HEK293 (cell line): ENCODE data around the gene TMEM272.

Experiments
- CTCF ChIA-PET: fragments of 350-600 bp; formaldehyde crosslinking; extraction: SDS; loops from one replicate; lab custom pipeline; 2021; ENCODE audit warnings: antibody characterized with exemption; lab: Yijun Ruan, JAX
- POLR2A ChIA-PET: fragments of 300-600 bp; formaldehyde crosslinking; extraction: SDS; loops from one replicate; lab custom pipeline; 2020; ENCODE audit warnings: antibody characterized with exemption, inconsistent platforms; lab: Yijun Ruan, JAX
- H3K27ac ChIP-seq: fragments of 200-500 bp; sonication (Bioruptor generic); 2 replicates; pipeline ENCODE4 v1.5.1; 2014; ENCODE audit warnings: low read depth, low read length, control low read depth, inconsistent platforms; ENCODE audit errors: extremely low read depth
- H3K36me3 ChIP-seq, 2 experiments: fragments of 200-500 bp in 1 of 2; sonication (Bioruptor generic) in 1 of 2; 1 replicate in 1 of 2; 2 replicates in 1 of 2; pipeline ENCODE4 v1.5.1; 2014 to 2017; ENCODE audit warnings: inconsistent platforms in 2 of 2, low read length in 2 of 2; ENCODE audit not compliant: control insufficient read depth in 2 of 2, insufficient read depth in 1 of 2
- H3K4me1 ChIP-seq: fragments of 200-500 bp; sonication (Bioruptor generic); 2 replicates; pipeline ENCODE4 v1.5.1; 2014; ENCODE audit warnings: mild to moderate bottlenecking, low read length, inconsistent platforms; ENCODE audit not compliant: control insufficient read depth, insufficient read depth
- H3K4me3 ChIP-seq: 2 replicates; pipeline ENCODE4 v1.5.1; 2011; ENCODE audit warnings: low read depth, mild to moderate bottlenecking, control low read depth, low read length, moderate library complexity
- H3K9me3 ChIP-seq: fragments of 200-500 bp; sonication (Bioruptor generic); 2 replicates; pipeline ENCODE4 v1.5.1; 2014; ENCODE audit warnings: low read depth, low read length, inconsistent platforms; ENCODE audit not compliant: control insufficient read depth, insufficient read depth
- GFI1B ChIP-seq: fragments of 450-650 bp; formaldehyde crosslinking; IDR thresholded peaks from 2 replicates; pipeline ENCODE4 v1.5.1; 2016; ENCODE audit warnings: missing biosample characterization, missing genetic modification characterization
- GLIS1 ChIP-seq: fragments of 450-650 bp; formaldehyde crosslinking; IDR thresholded peaks from 2 replicates; pipeline ENCODE4 v1.5.1; 2016; ENCODE audit warnings: missing biosample characterization, missing genetic modification characterization
- OVOL3 ChIP-seq: fragments of 450-650 bp; formaldehyde crosslinking; IDR thresholded peaks from 2 replicates; pipeline ENCODE4 v1.5.1; 2016; ENCODE audit warnings: missing biosample characterization, missing genetic modification characterization
- ZEB2 ChIP-seq: fragments of 450-650 bp; formaldehyde crosslinking; IDR thresholded peaks from 2 replicates; pipeline ENCODE4 v1.5.1; 2016; ENCODE audit warnings: missing biosample characterization, missing genetic modification characterization
- ZNF174 ChIP-seq: fragments of 450-650 bp; formaldehyde crosslinking; IDR thresholded peaks from 2 replicates; pipeline ENCODE4 v1.5.0; 2017; ENCODE audit warnings: missing biosample characterization, mild to moderate bottlenecking, missing genetic modification characterization
- ZNF23 ChIP-seq: fragments of 450-650 bp; formaldehyde crosslinking; IDR thresholded peaks from 2 replicates; pipeline ENCODE4 v1.5.1; 2016; ENCODE audit warnings: missing biosample characterization, missing genetic modification characterization, borderline replicate concordance
- ZNF266 ChIP-seq: fragments of 450-650 bp; formaldehyde crosslinking; IDR thresholded peaks from 2 replicates; pipeline ENCODE4 v1.5.1; 2016; ENCODE audit warnings: missing biosample characterization, missing genetic modification characterization, low read depth
- ZNF521 ChIP-seq: fragments of 450-650 bp; formaldehyde crosslinking; IDR thresholded peaks from 2 replicates; pipeline ENCODE4 v1.5.1; 2017; ENCODE audit warnings: missing biosample characterization, mild to moderate bottlenecking, missing genetic modification characterization
- ZNF529 ChIP-seq: fragments of 450-650 bp; formaldehyde crosslinking; IDR thresholded peaks from 2 replicates; pipeline ENCODE4 v1.5.1; 2017; ENCODE audit warnings: missing genetic modification characterization, missing biosample characterization; ENCODE audit not compliant: insufficient replicate concordance
- ZNF555 ChIP-seq: fragments of 450-650 bp; formaldehyde crosslinking; conservative IDR thresholded peaks from 2 replicates; pipeline ENCODE4 v1.5.1; 2017; ENCODE audit warnings: missing biosample characterization, mild to moderate bottlenecking, missing genetic modification characterization, inconsistent platforms
- ZNF560 ChIP-seq: fragments of 450-650 bp; formaldehyde crosslinking; IDR thresholded peaks from 2 replicates; pipeline ENCODE4 v1.5.1; 2017; ENCODE audit warnings: missing biosample characterization, missing genetic modification characterization, borderline replicate concordance
- ZNF585B ChIP-seq: fragments of 450-650 bp; formaldehyde crosslinking; IDR thresholded peaks from 2 replicates; pipeline ENCODE4 v1.5.1; 2016; ENCODE audit warnings: missing biosample characterization, missing genetic modification characterization
- ZNF624 ChIP-seq: fragments of 450-650 bp; formaldehyde crosslinking; IDR thresholded peaks from 2 replicates; pipeline ENCODE4 v1.5.1; 2017; ENCODE audit warnings: missing biosample characterization, missing genetic modification characterization
- ZNF658 ChIP-seq: fragments of 450-650 bp; formaldehyde crosslinking; IDR thresholded peaks from 2 replicates; pipeline ENCODE4; 2016; ENCODE audit warnings: missing biosample characterization, missing genetic modification characterization
- ZNF660 ChIP-seq: fragments of 450-650 bp; IDR thresholded peaks from 2 replicates; pipeline ENCODE4 v1.5.1; 2018; ENCODE audit warnings: missing biosample characterization, mild to moderate bottlenecking, missing genetic modification characterization
- ZSCAN23 ChIP-seq: fragments of 450-650 bp; formaldehyde crosslinking; IDR thresholded peaks from 2 replicates; pipeline ENCODE4 v1.5.1; 2016; ENCODE audit warnings: missing biosample characterization, missing genetic modification characterization
- TF ChIP-seq, protein P1 (sequence below): fragments of 450-650 bp; formaldehyde crosslinking; IDR thresholded peaks from 2 replicates; pipeline ENCODE4 v1.5.1; 2016; ENCODE audit warnings: missing biosample characterization, missing genetic modification characterization
- TF ChIP-seq, protein P2 (sequence below): fragments of 450-650 bp; formaldehyde crosslinking; IDR thresholded peaks from 2 replicates; pipeline ENCODE4 v1.5.1; 2017; ENCODE audit warnings: missing biosample characterization, missing genetic modification characterization
- TF ChIP-seq, protein P3 (sequence below): fragments of 450-650 bp; formaldehyde crosslinking; IDR thresholded peaks from 2 replicates; pipeline ENCODE4 v1.5.1; 2016; ENCODE audit warnings: missing biosample characterization, missing genetic modification characterization
- TF ChIP-seq, protein P4 (sequence below): fragments of 450-650 bp; formaldehyde crosslinking; IDR thresholded peaks from 2 replicates; pipeline ENCODE4 v1.5.1; 2016; ENCODE audit warnings: missing biosample characterization, missing genetic modification characterization, borderline replicate concordance
- TF ChIP-seq, protein P5 (sequence below): fragments of 450-650 bp; formaldehyde crosslinking; IDR thresholded peaks from 2 replicates; pipeline ENCODE4 v1.5.1; 2016; ENCODE audit warnings: missing biosample characterization, missing genetic modification characterization

TMEM272 gene

DNA sequence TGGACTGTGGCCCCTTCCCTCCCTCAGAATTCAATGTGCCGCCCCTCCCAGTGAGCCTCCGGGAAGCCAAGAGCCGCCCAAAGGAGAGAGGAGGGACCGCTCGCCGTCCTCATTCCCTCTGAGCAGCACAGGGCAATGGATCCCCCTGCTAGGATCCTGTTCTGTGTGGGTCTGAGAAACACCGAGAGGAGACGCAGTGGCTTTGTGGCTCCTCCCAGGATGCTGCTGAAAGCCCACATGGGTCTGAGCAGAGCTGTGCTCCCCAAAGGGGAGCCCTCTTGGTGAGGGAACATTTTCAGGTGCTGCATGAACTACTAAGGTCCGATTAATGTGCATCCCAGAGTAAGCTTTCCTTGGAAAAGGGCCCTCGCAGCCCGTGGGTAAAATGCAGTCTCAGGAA lies 71.5 kb downstream of the TMEM272 start:
- CTCF ChIA-PET: no interaction called here
- H3K9me3 ChIP-seq: no peaks in the 10 kb centered on the region
- H3K27ac ChIP-seq: no peak overlapping the region
- no peak overlapping the region for H3K4me3 ChIP-seq
- TF ChIP-seq, protein P1, sequence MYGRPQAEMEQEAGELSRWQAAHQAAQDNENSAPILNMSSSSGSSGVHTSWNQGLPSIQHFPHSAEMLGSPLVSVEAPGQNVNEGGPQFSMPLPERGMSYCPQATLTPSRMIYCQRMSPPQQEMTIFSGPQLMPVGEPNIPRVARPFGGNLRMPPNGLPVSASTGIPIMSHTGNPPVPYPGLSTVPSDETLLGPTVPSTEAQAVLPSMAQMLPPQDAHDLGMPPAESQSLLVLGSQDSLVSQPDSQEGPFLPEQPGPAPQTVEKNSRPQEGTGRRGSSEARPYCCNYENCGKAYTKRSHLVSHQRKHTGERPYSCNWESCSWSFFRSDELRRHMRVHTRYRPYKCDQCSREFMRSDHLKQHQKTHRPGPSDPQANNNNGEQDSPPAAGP (tag by site-specific recombination): no peak
- TF ChIP-seq ZSCAN23 (tag by site-specific recombination): no peak
- no peak for TF ChIP-seq OVOL3 (tag by site-specific recombination)
- TF ChIP-seq, protein P2, sequence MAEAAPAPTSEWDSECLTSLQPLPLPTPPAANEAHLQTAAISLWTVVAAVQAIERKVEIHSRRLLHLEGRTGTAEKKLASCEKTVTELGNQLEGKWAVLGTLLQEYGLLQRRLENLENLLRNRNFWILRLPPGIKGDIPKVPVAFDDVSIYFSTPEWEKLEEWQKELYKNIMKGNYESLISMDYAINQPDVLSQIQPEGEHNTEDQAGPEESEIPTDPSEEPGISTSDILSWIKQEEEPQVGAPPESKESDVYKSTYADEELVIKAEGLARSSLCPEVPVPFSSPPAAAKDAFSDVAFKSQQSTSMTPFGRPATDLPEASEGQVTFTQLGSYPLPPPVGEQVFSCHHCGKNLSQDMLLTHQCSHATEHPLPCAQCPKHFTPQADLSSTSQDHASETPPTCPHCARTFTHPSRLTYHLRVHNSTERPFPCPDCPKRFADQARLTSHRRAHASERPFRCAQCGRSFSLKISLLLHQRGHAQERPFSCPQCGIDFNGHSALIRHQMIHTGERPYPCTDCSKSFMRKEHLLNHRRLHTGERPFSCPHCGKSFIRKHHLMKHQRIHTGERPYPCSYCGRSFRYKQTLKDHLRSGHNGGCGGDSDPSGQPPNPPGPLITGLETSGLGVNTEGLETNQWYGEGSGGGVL (tag by site-specific recombination): no peak
- TF ChIP-seq ZNF660 (tag by site-specific recombination): no peak
- H3K4me1 ChIP-seq: no peaks in the 10 kb centered on the region
- POLR2A ChIA-PET: no interaction called here
- H3K36me3 ChIP-seq: no peaks in the 10 kb centered on the region

DNA sequence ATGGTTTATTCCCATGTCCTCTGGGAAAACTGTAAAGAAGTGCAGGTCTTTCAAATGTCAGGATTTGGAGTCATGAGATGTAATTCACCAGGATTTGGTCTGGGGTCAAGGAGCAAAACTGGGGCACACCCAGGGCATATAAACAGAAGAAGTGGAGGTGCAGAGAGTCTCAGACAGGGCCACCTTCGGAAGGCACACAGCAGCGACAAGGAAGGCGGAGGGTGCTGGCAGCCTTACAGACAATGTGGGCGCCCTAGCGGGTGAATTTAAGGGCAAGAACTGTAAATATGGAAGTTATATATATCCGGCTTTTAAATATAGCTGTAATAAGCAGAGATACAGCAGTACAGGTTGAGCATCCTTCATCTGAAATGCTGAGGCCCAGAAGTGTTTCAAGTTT lies 72.2 kb downstream of the TMEM272 start:
- ChIA-PET CTCF (no interaction called here), POLR2A (interaction anchor here (0.8 kb wide), 1 partner anchor 320 kb away, joined by 3 read pairs; no protein-coding TSS in a partner anchor)
- H3K36me3 ChIP-seq: no peaks in the 10 kb centered on the region
- H3K27ac ChIP-seq: no peak overlapping the region
- H3K9me3 ChIP-seq: no peaks in the 10 kb centered on the region
- no peak overlapping the region for H3K4me3 ChIP-seq
- H3K4me1 ChIP-seq: no peaks in the 10 kb centered on the region
- TF ChIP-seq, protein P3, sequence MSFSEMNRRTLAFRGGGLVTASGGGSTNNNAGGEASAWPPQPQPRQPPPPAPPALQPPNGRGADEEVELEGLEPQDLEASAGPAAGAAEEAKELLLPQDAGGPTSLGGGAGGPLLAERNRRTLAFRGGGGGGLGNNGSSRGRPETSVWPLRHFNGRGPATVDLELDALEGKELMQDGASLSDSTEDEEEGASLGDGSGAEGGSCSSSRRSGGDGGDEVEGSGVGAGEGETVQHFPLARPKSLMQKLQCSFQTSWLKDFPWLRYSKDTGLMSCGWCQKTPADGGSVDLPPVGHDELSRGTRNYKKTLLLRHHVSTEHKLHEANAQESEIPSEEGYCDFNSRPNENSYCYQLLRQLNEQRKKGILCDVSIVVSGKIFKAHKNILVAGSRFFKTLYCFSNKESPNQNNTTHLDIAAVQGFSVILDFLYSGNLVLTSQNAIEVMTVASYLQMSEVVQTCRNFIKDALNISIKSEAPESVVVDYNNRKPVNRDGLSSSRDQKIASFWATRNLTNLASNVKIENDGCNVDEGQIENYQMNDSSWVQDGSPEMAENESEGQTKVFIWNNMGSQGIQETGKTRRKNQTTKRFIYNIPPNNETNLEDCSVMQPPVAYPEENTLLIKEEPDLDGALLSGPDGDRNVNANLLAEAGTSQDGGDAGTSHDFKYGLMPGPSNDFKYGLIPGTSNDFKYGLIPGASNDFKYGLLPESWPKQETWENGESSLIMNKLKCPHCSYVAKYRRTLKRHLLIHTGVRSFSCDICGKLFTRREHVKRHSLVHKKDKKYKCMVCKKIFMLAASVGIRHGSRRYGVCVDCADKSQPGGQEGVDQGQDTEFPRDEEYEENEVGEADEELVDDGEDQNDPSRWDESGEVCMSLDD (tag by site-specific recombination): no peak
- TF ChIP-seq ZNF555: no peak

DNA sequence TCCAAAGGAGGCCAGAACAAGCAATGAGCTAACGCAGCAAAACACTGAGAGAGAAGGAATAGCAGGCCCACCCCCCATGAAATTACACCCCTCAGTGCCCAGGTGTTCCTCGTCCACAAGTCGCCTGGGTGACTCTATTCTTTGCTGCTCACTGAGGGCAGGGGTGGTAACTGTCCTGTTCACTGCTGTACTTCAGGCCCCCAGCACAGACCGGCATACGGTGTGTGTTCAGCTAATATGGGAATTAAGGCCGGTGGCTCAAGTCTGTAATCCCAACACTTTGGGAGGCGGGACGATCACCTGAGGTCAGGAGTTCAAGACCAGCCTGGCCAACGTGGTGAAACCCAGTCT lies 72.9 kb downstream of the TMEM272 start:
- TF ChIP-seq GFI1B (tag by site-specific recombination): no peak
- TF ChIP-seq ZNF266: no peak
- no peak for TF ChIP-seq ZNF174 (tag by site-specific recombination)
- TF ChIP-seq, protein P4, sequence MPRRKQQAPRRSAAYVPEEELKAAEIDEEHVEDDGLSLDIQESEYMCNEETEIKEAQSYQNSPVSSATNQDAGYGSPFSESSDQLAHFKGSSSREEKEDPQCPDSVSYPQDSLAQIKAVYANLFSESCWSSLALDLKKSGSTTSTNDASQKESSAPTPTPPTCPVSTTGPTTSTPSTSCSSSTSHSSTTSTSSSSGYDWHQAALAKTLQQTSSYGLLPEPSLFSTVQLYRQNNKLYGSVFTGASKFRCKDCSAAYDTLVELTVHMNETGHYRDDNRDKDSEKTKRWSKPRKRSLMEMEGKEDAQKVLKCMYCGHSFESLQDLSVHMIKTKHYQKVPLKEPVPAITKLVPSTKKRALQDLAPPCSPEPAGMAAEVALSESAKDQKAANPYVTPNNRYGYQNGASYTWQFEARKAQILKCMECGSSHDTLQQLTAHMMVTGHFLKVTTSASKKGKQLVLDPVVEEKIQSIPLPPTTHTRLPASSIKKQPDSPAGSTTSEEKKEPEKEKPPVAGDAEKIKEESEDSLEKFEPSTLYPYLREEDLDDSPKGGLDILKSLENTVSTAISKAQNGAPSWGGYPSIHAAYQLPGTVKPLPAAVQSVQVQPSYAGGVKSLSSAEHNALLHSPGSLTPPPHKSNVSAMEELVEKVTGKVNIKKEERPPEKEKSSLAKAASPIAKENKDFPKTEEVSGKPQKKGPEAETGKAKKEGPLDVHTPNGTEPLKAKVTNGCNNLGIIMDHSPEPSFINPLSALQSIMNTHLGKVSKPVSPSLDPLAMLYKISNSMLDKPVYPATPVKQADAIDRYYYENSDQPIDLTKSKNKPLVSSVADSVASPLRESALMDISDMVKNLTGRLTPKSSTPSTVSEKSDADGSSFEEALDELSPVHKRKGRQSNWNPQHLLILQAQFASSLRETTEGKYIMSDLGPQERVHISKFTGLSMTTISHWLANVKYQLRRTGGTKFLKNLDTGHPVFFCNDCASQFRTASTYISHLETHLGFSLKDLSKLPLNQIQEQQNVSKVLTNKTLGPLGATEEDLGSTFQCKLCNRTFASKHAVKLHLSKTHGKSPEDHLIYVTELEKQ (tag by site-specific recombination): no peak
- TF ChIP-seq ZEB2: no peak
- TF ChIP-seq ZNF624 (tag by site-specific recombination): no peak
- no peak for TF ChIP-seq ZNF560 (tag by site-specific recombination)
- no peak for TF ChIP-seq GLIS1 (tag by site-specific recombination)
- TF ChIP-seq ZNF658 (tag by site-specific recombination): no peak
- TF ChIP-seq ZNF23 (tag by site-specific recombination): no peak
- no peak for TF ChIP-seq ZNF521 (tag by site-specific recombination)
- TF ChIP-seq, protein P5, sequence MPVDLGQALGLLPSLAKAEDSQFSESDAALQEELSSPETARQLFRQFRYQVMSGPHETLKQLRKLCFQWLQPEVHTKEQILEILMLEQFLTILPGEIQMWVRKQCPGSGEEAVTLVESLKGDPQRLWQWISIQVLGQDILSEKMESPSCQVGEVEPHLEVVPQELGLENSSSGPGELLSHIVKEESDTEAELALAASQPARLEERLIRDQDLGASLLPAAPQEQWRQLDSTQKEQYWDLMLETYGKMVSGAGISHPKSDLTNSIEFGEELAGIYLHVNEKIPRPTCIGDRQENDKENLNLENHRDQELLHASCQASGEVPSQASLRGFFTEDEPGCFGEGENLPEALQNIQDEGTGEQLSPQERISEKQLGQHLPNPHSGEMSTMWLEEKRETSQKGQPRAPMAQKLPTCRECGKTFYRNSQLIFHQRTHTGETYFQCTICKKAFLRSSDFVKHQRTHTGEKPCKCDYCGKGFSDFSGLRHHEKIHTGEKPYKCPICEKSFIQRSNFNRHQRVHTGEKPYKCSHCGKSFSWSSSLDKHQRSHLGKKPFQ (tag by site-specific recombination): no peak
- no peak for TF ChIP-seq ZNF585B (tag by site-specific recombination)
- no peak for TF ChIP-seq ZNF529
- TF ChIP-seq, all 188 proteins: peak for 0
- ChIA-PET POLR2A (interaction anchor here (0.8 kb wide), 1 partner anchor 319 kb away, joined by 3 read pairs; no protein-coding TSS in a partner anchor), CTCF (no interaction called here)
- Histone ChIP-seq H3K9me3 (no peaks in the 10 kb centered on the region), H3K36me3 (no peaks in the 10 kb centered on the region), H3K4me1 (no peaks in the 10 kb centered on the region), H3K4me3 (no peak overlapping the region), H3K27ac (no peak overlapping the region)
